ENCODE data around the gene TERB1.

TERB1 gene

GRCh38 chr16:66801320-66802105 is at the start of gene TERB1:
TERB1 (minus strand) TSS chr16:66801584; CDS start chr16:66796798, 4,786 bp downstream.
- DNase-seq (ENCODE audit: low read depth), result no peak

GRCh38 chr16:66850115-66850815 is 48.9 kb upstream of the TERB1 start:
- no peak for DNase-seq (ENCODE audit: low read depth)

- DNase-seq (ENCODE audit: low read depth), result no peak
These were observed 48.2 kb upstream of the TERB1 start for GRCh38 chr16:66849549-66849948.

DNA sequence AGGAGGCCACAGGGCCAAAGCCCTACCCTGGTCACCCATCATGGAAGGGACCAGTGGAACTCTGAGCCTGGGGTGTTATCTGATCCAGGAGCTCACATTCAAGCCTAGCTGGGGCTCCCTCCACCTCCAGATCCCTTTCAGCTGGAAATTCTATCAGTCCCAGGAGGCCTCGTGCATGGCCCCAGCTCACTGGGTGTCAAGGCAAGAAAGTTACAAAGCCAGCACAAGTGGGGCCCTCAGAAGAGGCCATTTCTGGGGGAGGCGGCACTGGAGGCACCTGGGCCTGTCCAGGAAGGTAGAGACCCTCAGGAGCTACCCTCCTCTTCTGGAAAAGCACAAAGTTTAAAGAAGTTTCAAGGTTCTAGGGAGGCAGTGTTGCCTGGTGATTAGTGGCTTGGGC is 47.6 kb upstream of the TERB1 start:
- DNase-seq (ENCODE audit: low read depth), result no peak

DNA sequence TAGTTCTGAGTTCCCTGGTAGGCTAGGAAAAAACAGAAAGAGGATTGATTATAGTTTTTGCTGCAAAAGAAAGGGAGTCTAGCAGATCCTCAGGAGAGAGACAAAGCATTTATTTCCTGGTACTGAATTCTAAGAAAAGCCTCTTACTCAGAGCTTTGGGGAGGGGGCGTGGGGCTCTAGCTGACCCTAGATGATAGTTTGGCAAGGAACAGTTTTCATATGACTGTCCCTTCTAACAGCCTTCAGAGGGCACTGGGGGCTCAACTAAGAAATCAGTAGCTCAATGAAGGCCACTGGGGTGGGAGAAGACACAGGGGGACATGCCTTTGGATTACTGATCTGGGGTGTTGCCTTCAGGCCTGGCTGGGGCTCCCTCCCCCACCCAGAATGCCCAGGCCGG is 46.8 kb upstream of the TERB1 start:
- no peak for DNase-seq (ENCODE audit: low read depth)

DNA sequence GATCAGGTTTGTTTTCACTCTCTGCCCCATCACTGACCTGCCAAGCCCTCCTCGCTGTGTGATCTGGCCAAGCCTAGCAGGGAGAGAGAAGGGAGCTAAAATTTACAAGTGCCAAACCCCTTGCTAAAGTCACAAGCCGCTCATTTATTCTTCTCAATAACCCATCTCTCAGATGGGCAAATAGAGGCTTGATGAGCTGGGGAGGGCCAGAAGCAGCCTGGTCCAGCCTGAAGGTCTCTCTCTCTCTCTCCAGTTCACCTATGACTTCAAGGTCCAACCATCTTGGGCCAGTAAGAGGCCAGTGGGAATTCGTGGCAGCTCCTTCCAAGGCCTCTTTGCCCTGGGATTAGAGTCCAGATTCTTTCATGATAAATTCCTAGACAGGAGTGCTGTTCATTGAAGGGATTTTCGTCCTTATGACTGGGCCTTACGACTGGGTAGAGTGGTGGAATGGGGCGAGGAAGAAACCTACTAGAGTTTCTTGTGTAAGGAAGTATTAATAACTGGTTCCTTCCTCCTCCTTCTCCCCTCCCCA is 46.2 kb upstream of the TERB1 start:
- DNase-seq (ENCODE audit: low read depth), result no peak

DNA sequence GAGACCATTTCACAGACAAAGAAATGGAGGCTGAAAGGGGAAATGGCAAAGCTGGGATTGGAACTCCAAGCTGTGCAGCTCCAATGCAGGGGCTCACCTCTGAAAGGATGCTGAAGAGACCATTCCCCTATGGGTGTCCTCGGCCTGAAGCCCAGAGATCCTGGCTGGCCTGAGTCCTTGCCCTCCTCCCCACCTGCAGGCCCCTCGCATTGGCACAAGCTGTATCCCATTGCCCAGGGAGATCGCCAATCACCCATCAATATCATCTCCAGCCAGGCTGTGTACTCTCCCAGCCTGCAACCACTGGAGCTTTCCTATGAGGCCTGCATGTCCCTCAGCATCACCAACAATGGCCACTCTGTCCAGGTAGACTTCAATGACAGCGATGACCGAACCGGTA is 45.4 kb upstream of the TERB1 start:
- DNase-seq (ENCODE audit: low read depth), result no peak

GRCh38 chr16:66846266-66846665 is 44.9 kb upstream of the TERB1 start:
- no peak for DNase-seq (ENCODE audit: low read depth)

- no peak for DNase-seq (ENCODE audit: low read depth)
These were observed 44.4 kb upstream of the TERB1 start for GRCh38 chr16:66845791-66846221.

GRCh38 chr16:66845080-66845410 is 43.7 kb upstream of the TERB1 start:
- DNase-seq (ENCODE audit: low read depth), result no peak

DNA sequence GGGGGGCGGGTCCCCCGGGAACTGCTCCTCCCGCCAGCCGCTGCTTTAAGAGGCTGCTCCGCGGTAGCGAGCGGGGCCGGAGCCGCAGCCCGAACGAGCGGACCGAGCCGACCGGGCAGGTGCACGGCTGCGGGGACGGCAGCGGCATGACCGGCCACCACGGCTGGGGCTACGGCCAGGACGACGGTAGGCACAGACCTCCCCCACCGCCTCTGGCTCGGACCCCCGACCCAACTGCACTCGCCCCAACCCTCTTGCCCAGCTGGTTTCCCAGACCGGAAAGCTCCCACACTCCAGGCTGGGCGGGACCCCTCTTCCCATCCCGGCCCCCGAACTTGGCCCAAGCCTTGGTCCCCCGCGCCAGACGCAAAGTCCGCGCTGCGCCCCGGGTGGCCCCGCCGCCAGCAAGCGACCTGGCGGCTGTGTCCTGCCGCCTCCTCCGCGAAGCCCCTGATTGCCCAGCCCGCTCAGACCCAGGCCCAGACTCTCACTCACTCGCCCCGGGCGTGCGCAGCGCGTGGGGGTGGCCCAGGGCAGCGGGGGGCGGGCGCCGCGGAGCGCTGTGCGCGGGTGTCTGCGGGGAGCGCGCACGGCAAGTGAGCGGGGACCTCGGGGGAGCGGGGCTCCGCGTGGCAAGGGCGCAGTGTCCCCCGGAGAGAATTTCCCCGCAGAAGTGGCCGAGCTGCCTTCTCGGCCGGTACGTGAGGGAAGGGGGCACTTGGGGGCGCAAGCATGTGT is 43.1 kb upstream of the TERB1 start, which contains the start of gene CA7:
TSS of gene CA7 (plus strand) at position 73 of the 738 bp plus-strand sequence. CDS start at position 147, 74 bp downstream.
- DNase-seq (ENCODE audit: low read depth), result no peak

DNA sequence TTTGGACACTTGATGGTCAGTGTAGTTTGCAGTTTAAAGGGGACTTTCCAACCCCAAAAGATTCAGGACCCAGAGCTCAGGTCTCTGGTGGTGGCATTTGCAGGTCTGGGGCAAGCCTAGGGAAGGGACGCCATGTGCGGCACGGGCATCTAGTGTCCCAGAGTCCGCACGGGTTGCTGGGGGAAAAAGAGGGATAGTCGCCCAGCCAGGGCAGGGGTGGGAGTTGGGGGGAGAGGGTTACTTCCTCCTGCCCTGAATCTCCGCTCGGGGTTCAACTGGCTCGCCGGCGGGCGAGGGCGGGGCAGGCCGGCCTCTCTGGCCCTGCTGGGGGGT is 42.6 kb upstream of the TERB1 start:
- DNase-seq (ENCODE audit: low read depth), result no peak

- DNase-seq (ENCODE audit: low read depth), result no peak
These were observed 41.8 kb upstream of the TERB1 start for GRCh38 chr16:66843191-66843590.

DNA sequence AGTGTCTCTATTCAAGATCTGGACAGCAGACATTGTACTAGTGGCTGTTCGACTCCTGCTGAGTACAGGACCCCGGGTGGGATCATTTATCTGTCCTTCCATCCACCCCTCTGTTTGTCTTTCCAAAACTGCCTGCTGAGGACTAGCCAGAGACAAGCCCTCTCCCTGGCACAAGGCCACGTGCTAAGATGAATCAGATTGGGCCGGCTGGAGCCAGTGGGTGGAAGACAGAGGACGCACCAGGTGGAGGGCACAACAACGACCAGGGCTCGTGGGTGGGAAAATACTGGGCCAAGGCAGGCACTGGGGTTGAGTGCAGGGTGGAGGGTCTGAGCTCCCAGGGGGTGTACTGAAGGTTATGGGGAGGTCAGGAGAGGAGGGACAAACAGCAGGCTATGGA is 41.4 kb upstream of the TERB1 start:
- DNase-seq (ENCODE audit: low read depth), result no peak

- DNase-seq (ENCODE audit: low read depth), result no peak
These were observed 40.0 kb upstream of the TERB1 start for GRCh38 chr16:66841366-66841765.

DNA sequence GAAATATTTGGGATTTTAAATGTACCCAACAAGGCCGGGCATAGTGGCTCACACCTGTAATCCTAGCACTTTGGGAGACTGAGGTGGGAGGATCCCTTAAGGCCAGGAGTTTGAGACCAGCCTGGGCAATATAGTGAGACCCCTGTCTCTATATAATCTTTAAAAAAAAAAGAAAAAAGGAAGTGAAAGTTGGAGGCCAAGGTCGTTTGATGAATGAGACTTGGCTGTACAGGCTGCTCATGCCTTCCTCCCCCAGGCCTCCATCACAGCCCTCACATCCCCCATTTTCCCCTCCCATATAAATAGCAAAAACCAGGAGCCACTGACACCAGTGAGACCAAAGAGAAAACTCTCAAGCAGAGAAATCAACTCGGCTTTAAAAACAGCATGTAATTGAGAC is 39.5 kb upstream of the TERB1 start:
- no peak for DNase-seq (ENCODE audit: low read depth)

- no peak for DNase-seq (ENCODE audit: low read depth)
These were observed 33.4 kb upstream of the TERB1 start for GRCh38 chr16:66834746-66835145.

- DNase-seq (ENCODE audit: low read depth), result no peak
These were observed 31.4 kb upstream of the TERB1 start for GRCh38 chr16:66832661-66833305.

DNA sequence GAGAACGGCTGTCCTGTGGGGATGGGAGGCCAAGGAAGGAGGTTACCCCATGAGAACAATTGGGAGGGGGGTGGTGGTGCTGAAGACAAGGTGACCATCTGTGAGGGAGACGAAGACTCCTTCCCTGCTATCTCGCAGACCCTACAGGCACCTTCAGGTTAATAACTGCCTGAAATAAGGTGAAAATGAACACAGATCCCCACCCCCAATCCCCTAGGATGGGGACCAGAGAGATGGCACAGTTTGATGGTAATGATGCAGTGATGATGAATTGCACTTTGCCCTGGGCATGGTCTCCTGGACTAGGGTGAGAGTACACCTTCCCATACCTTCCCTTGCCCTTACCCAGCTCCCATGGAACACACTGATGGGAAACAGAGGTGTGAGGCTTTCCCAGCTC is 30.8 kb upstream of the TERB1 start:
- DNase-seq (ENCODE audit: low read depth), result no peak

- peak; percentile 83 for DNase-seq (ENCODE audit: low read depth)
These were observed 29.3 kb upstream of the TERB1 start, which contains the start of gene NAE1 for GRCh38 chr16:66830422-66831404. NAE1 (minus strand) TSS chr16:66830976; CDS start chr16:66830899, 77 bp downstream.

- DNase-seq (ENCODE audit: low read depth), result no peak
These were observed 22.6 kb upstream of the TERB1 start for GRCh38 chr16:66824006-66824405.

Measured in stimulated activated CD4-positive, alpha-beta T cell treated with anti-CD3 and anti-CD28 coated beads, Interleukin-2, amount 100 ng/mL, for 4 hours (primary cell).